OCI-LY3 (cell line): ENCODE data around the gene GGT1.
"Not testable (repeated sequence)": the region's sequence is repeated elsewhere in the genome, so short reads cannot be mapped to it uniquely, and the experiment has no call there.

Experiments
- CTCF ChIP-seq: fragments of 200-600, 300-600 bp; sonication (generic); IDR thresholded peaks from 2 replicates; pipeline ENCODE4 v1.5.1; 2014; ENCODE audit warnings: antibody characterized with exemption, low read length, low read depth
- EZH2phosphoT487 ChIP-seq: fragments of 200-600 bp; shearing (Covaris generic); IDR thresholded peaks from 2 replicates; pipeline ENCODE4 v1.6.1; 2018; ENCODE audit warnings: antibody characterized with exemption, mixed run types, low read depth

GRCh38 chr22:24630812-24631427, 27.9 kb downstream of the GGT1 start:
- TF ChIP-seq CTCF, EZH2phosphoT487: not testable (repeated sequence)
